ENCODE data around the gene CABP2. TPM values are rescaled to one million over a fixed set of nuclear protein-coding genes. Genes with fewer than 3 reads are reported as not detected.

The CABP2 gene
- total RNA-seq, 1 donor from 2014 or later = not detected

DNA sequence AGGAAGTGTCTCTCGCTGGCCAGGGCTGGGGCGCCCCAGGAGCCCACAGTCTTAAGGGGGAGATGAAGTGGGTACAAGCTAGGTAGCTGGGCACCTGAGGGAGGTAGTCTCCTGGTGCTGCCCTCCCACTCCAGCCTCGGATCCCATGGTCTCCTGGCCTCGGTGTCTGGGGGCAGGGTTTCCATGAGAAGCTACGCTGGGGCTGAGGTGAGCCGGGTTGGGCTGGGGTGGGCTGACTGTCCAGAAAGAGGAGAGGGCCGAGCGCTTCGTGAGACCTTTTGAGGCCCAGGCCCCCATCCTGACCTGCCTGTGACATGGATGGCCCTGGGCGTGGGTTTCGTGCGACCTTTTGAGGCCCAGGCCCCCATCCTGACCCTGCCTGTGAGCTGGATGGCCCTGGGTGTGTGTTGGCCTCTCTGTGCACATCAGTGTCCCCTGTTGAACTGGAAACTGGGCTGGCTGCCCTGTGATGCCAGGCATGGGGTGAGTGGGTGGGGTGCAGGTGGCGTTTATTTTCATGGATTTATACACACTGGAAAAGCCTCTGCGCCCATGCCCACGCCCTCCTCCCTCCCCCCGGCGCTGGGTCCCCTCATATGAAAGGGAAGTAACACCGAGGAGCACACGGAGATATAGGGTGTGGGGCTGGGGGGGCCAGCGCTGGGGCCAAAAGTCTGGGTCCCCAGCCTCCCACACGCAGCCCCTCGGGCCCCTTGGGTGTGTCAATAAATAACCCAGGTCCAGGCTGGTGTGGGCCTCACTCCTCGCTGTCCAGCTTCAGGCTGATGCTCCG is 31.8 kb downstream of the CABP2 start:
- H3K4me1 ChIP-seq = peaks cover 2% of the 10 kb centered on the region
- DNase-seq (ENCODE audit: extremely low spot score in 2 of 2) = no peak
- no peaks in the 10 kb centered on the region for H3K27me3 ChIP-seq
- H3K27ac ChIP-seq = no peak overlapping the region
- peaks cover 0 to 47% of the 10 kb centered on the region in 2 donors for H3K36me3 ChIP-seq
- no peak overlapping the region for H3K4me3 ChIP-seq
- TF ChIP-seq, protein P1, sequence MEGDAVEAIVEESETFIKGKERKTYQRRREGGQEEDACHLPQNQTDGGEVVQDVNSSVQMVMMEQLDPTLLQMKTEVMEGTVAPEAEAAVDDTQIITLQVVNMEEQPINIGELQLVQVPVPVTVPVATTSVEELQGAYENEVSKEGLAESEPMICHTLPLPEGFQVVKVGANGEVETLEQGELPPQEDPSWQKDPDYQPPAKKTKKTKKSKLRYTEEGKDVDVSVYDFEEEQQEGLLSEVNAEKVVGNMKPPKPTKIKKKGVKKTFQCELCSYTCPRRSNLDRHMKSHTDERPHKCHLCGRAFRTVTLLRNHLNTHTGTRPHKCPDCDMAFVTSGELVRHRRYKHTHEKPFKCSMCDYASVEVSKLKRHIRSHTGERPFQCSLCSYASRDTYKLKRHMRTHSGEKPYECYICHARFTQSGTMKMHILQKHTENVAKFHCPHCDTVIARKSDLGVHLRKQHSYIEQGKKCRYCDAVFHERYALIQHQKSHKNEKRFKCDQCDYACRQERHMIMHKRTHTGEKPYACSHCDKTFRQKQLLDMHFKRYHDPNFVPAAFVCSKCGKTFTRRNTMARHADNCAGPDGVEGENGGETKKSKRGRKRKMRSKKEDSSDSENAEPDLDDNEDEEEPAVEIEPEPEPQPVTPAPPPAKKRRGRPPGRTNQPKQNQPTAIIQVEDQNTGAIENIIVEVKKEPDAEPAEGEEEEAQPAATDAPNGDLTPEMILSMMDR (IDR thresholded peaks at IDR 0.05) = no peak
- TF ChIP-seq POLR2A (IDR thresholded peaks at IDR 0.05) = no peak
- no peak for TF ChIP-seq POLR2AphosphoS5 (IDR thresholded peaks at IDR 0.05; ENCODE audit: insufficient read depth in 1 of 2, low read depth in 1 of 2)
- intact Hi-C loops (cut with DNase I) = no loop called here
- no peaks in the 10 kb centered on the region for H3K9me3 ChIP-seq

DNA sequence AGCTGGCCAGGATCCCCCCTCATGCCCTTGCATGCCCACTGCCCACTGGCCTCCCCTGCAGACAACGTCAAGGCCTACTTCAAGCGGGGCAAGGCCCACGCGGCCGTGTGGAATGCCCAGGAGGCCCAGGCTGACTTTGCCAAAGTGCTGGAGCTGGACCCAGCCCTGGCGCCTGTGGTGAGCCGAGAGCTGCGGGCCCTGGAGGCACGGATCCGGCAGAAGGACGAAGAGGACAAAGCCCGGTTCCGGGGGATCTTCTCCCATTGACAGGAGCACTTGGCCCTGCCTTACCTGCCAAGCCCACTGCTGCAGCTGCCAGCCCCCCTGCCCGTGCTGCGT is 32.5 kb downstream of the CABP2 start:
- TF ChIP-seq POLR2A (IDR thresholded peaks at IDR 0.05) (no peak), POLR2AphosphoS5 (IDR thresholded peaks at IDR 0.05; ENCODE audit: insufficient read depth in 1 of 2, low read depth in 1 of 2) (no peak)
- TF ChIP-seq, protein P1 (IDR thresholded peaks at IDR 0.05) = no peak
- DNase-seq (ENCODE audit: extremely low spot score in 2 of 2) = no peak
- no peak overlapping the region for H3K4me3 ChIP-seq
- peaks cover 0 to 47% of the 10 kb centered on the region in 2 donors for H3K36me3 ChIP-seq
- H3K27me3 ChIP-seq = no peaks in the 10 kb centered on the region
- no peak overlapping the region for H3K27ac ChIP-seq
- H3K9me3 ChIP-seq = no peaks in the 10 kb centered on the region
- intact Hi-C loops (cut with DNase I) = no loop called here
- peaks cover 10% of the 10 kb centered on the region for H3K4me1 ChIP-seq

DNA sequence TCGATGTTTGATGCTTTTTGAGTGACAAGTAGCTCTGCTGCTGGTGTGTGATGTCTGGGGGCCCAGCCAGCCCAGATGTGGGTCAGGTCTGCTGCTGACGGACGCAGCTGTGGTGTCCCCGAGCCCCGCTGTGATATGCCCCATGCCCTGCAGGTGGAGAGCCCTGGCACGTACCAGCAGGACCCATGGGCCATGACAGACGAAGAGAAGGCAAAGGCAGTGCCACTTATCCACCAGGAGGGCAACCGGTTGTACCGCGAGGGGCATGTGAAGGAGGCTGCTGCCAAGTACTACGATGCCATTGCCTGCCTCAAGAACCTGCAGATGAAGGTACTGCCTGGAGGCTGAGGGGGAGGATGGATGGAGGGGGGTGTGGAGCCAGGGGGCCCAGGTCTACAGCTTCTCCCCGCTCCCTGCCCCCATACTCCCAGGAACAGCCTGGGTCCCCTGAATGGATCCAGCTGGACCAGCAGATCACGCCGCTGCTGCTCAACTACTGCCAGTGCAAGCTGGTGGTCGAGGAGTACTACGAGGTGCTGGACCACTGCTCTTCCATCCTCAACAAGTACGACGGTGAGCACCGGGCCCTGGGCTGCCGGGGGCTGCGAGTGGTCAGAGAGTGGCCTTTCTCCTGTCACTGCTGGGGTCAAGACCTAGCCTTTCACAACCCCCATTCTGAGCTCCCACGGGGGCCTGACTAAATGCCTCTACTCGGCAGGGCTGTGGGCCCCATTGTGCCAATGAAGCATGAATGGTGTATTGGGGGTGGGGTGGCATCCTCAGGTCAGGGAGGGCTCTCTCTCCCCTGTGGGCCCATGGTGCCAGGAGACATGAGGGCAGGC is 33.1 kb downstream of the CABP2 start:
- no peak for TF ChIP-seq POLR2A (IDR thresholded peaks at IDR 0.05)
- TF ChIP-seq, protein P1 (IDR thresholded peaks at IDR 0.05) = no peak
- no peak for TF ChIP-seq POLR2AphosphoS5 (IDR thresholded peaks at IDR 0.05; ENCODE audit: insufficient read depth in 1 of 2, low read depth in 1 of 2)
- no peaks in the 10 kb centered on the region for H3K27me3 ChIP-seq
- intact Hi-C loops (cut with DNase I) = no loop called here
- DNase-seq (ENCODE audit: extremely low spot score in 2 of 2) = no peak
- H3K4me3 ChIP-seq = no peak overlapping the region
- H3K9me3 ChIP-seq = no peaks in the 10 kb centered on the region
- no peak overlapping the region for H3K27ac ChIP-seq
- H3K4me1 ChIP-seq = peaks cover 13% of the 10 kb centered on the region
- H3K36me3 ChIP-seq = peaks cover 0 to 47% of the 10 kb centered on the region in 2 donors

DNA sequence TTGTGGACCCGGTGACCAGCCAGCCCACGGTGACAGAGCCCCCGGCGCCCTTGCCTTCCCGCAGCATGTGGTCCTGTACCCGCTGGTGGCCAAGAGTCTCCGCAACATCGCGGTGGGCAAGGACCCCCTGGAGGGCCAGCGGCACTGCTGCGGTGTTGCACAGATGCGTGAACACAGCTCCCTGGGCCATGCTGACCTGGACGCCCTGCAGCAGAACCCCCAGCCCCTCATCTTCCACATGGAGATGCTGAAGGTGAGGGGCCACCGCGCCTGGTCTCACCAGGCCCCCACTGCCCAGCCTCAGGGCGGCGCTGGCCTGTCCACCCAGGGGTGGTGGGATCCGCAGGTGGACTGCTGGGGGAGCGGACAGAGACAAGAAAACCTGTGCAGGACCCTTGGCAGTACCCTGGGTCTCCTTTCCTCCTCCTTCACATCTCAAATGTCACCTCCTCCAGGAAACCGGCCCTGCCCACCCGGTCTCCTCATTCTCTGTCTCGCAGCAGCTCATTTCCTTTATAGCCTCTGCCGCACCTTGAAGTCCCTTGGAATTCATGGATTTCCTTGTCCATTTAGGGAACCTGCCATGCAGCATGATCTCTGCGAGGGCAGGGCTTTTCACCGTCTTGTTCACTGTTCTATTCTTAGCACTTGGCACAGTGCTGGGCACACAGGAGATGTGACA is 33.9 kb downstream of the CABP2 start:
- peaks cover 21% of the 10 kb centered on the region for H3K4me1 ChIP-seq
- H3K27me3 ChIP-seq = no peaks in the 10 kb centered on the region
- no peak for DNase-seq (ENCODE audit: extremely low spot score in 2 of 2)
- H3K4me3 ChIP-seq = no peak overlapping the region
- H3K9me3 ChIP-seq = no peaks in the 10 kb centered on the region
- H3K36me3 ChIP-seq = peaks cover 0 to 47% of the 10 kb centered on the region in 2 donors
- intact Hi-C loops (cut with DNase I) = no loop called here
- TF ChIP-seq, protein P1 (IDR thresholded peaks at IDR 0.05) = no peak
- TF ChIP-seq POLR2AphosphoS5 (IDR thresholded peaks at IDR 0.05; ENCODE audit: insufficient read depth in 1 of 2, low read depth in 1 of 2) (no peak), POLR2A (IDR thresholded peaks at IDR 0.05) (no peak)
- H3K27ac ChIP-seq = no peak overlapping the region
